Measurements from ENCODE around the gene MFSD6. TPM values are rescaled to one million over a fixed set of nuclear protein-coding genes. Genes with fewer than 3 reads are reported as not detected.

MFSD6 gene
- polyA plus RNA-seq, 1 of the 3 experiments (the other 2 are of a cell fraction) = 15.1 TPM

- TF ChIP-seq, protein P1, sequence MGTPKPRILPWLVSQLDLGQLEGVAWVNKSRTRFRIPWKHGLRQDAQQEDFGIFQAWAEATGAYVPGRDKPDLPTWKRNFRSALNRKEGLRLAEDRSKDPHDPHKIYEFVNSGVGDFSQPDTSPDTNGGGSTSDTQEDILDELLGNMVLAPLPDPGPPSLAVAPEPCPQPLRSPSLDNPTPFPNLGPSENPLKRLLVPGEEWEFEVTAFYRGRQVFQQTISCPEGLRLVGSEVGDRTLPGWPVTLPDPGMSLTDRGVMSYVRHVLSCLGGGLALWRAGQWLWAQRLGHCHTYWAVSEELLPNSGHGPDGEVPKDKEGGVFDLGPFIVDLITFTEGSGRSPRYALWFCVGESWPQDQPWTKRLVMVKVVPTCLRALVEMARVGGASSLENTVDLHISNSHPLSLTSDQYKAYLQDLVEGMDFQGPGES (IDR thresholded peaks at IDR 0.05; ENCODE audit: low read depth, low read length) = no peak
- no peak for TF ChIP-seq RCOR1 (IDR thresholded peaks at IDR 0.05; ENCODE audit: low read length)
- no peak for TF ChIP-seq GATA2 (CRISPR knock-in tag; IDR thresholded peaks at IDR 0.05)
- no peak for TF ChIP-seq GABPA (IDR thresholded peaks at IDR 0.05; ENCODE audit: low read depth)
- TF ChIP-seq YY1 (IDR thresholded peaks at IDR 0.05; ENCODE audit: low read depth) = no peak
- TF ChIP-seq TAF1 (IDR thresholded peaks at IDR 0.05; ENCODE audit: borderline replicate concordance, low read depth, low read length) = no peak
- no peak for TF ChIP-seq RAD21 (IDR thresholded peaks at IDR 0.05; ENCODE audit: low read length)
Measured at GRCh38 chr2:190451561-190452176, 43.5 kb downstream of the MFSD6 start (continued).

DNA sequence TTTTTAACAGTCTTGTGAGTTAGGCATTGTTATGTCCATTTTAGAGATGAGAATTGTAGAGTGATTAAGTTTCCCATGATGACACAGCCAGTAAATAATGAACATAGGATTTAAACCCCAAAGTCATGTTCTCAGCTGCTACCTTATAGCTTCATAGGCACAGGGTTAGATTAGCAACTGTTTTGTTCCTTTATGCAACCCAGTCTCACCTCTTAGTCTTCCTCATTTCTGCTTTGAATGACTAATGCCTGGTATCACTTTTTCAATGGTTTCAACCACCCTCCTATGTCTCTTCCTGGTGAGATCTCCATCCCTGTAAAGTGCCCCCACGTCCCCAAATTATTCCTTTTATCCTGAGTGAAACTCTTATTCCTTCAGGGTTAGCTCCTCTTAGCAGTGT lies 44.3 kb downstream of the MFSD6 start:
- Histone ChIP-seq H3K79me2 (ENCODE audit: insufficient read depth) (no peaks in the 10 kb centered on the region), H3K9me3 (no peaks in the 10 kb centered on the region), H4K20me1 (ENCODE audit: insufficient read depth) (no peaks in the 10 kb centered on the region), H3K4me2 (no peak overlapping the region), H3K9me2 (no peaks in the 10 kb centered on the region), H2AFZ (ENCODE audit: low read depth) (no peak overlapping the region), H3K4me3 (ENCODE audit: low read depth in 2 of 2, low read length in 1 of 2) (no peak overlapping the region), H3K9ac (no peak overlapping the region), H3F3A (replicated peaks; ENCODE audit: insufficient read depth) (peaks cover 7% of the 10 kb centered on the region), H3K4me1 (ENCODE audit: control insufficient read depth in 1 of 2, insufficient read depth in 2 of 2, low read depth in 1 of 2, low read length in 1 of 2) (peaks cover 0 to 7% of the 10 kb centered on the region in 2 experiments; a peak in 1 of 4 replicates), H3K27me3 (ENCODE audit: insufficient read depth) (no peaks in the 10 kb centered on the region), H3K27ac (ENCODE audit: low read depth in 2 of 2, low read length in 1 of 2) (no peak overlapping the region), H3K36me3 (replicated peaks in 1 of 2; ENCODE audit: control insufficient read depth in 1 of 2, insufficient read depth in 2 of 2, low read length in 1 of 2) (no peaks in the 10 kb centered on the region)
- CTCF ChIA-PET = interaction anchor here (0.7 kb wide), 1 partner anchor 23 kb away, joined by 3 read pairs; no protein-coding TSS in a partner anchor
- TF ChIP-seq MEF2A (IDR thresholded peaks at IDR 0.05; ENCODE audit: borderline replicate concordance, low read depth) = no peak
- no peak for TF ChIP-seq MXI1 (IDR thresholded peaks at IDR 0.05; ENCODE audit: low read depth, low read length)
- TF ChIP-seq, protein P2, sequence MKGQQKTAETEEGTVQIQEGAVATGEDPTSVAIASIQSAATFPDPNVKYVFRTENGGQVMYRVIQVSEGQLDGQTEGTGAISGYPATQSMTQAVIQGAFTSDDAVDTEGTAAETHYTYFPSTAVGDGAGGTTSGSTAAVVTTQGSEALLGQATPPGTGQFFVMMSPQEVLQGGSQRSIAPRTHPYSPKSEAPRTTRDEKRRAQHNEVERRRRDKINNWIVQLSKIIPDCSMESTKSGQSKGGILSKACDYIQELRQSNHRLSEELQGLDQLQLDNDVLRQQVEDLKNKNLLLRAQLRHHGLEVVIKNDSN (IDR thresholded peaks at IDR 0.05; ENCODE audit: borderline replicate concordance, low read depth) = no peak
- no peak for TF ChIP-seq TEAD4 (IDR thresholded peaks at IDR 0.05; ENCODE audit: borderline replicate concordance, insufficient read depth)
- TF ChIP-seq SMC3 (IDR thresholded peaks at IDR 0.05; ENCODE audit: low read depth, low read length) = no peak
- no peak for TF ChIP-seq TCF12 (IDR thresholded peaks at IDR 0.05)
- TF ChIP-seq FOXJ3 (CRISPR knock-in tag; IDR thresholded peaks at IDR 0.05) = no peak
- no peak for TF ChIP-seq GATA2 (CRISPR knock-in tag; IDR thresholded peaks at IDR 0.05)
- TF ChIP-seq, protein P1 (IDR thresholded peaks at IDR 0.05; ENCODE audit: low read depth, low read length) = no peak
- TF ChIP-seq TAF1 (IDR thresholded peaks at IDR 0.05; ENCODE audit: borderline replicate concordance, low read depth, low read length) = no peak
- no peak for TF ChIP-seq RCOR1 (IDR thresholded peaks at IDR 0.05; ENCODE audit: low read length)
- TF ChIP-seq GABPA (IDR thresholded peaks at IDR 0.05; ENCODE audit: low read depth) = no peak
- no peak for TF ChIP-seq NRF1 (IDR thresholded peaks at IDR 0.05; ENCODE audit: low read depth, low read length)
- TF ChIP-seq EZH2phosphoT487 (IDR thresholded peaks at IDR 0.05; ENCODE audit: borderline replicate concordance, low read depth) = no peak
- no peak for TF ChIP-seq RXRA (IDR thresholded peaks at IDR 0.05; ENCODE audit: borderline replicate concordance, low read depth)
- no peak for TF ChIP-seq RAD21 (IDR thresholded peaks at IDR 0.05; ENCODE audit: low read length)
- no peak for TF ChIP-seq RFX5 (IDR thresholded peaks at IDR 0.05; ENCODE audit: low read length)
- TF ChIP-seq, protein P3, sequence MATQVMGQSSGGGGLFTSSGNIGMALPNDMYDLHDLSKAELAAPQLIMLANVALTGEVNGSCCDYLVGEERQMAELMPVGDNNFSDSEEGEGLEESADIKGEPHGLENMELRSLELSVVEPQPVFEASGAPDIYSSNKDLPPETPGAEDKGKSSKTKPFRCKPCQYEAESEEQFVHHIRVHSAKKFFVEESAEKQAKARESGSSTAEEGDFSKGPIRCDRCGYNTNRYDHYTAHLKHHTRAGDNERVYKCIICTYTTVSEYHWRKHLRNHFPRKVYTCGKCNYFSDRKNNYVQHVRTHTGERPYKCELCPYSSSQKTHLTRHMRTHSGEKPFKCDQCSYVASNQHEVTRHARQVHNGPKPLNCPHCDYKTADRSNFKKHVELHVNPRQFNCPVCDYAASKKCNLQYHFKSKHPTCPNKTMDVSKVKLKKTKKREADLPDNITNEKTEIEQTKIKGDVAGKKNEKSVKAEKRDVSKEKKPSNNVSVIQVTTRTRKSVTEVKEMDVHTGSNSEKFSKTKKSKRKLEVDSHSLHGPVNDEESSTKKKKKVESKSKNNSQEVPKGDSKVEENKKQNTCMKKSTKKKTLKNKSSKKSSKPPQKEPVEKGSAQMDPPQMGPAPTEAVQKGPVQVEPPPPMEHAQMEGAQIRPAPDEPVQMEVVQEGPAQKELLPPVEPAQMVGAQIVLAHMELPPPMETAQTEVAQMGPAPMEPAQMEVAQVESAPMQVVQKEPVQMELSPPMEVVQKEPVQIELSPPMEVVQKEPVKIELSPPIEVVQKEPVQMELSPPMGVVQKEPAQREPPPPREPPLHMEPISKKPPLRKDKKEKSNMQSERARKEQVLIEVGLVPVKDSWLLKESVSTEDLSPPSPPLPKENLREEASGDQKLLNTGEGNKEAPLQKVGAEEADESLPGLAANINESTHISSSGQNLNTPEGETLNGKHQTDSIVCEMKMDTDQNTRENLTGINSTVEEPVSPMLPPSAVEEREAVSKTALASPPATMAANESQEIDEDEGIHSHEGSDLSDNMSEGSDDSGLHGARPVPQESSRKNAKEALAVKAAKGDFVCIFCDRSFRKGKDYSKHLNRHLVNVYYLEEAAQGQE (IDR thresholded peaks at IDR 0.05; ENCODE audit: low read depth, low read length) = no peak
- POLR2A ChIA-PET = no interaction called here
- WGBS (ENCODE audit: low lambda C conversion rate) = 76% methylated on average over 1 of the region's 1 CpG
- no peak for DNase-seq
